Smooth muscle cell (in vitro differentiated cells): Measurements from ENCODE around the gene PMPCA. TPM values are rescaled to one million over a fixed set of nuclear protein-coding genes. Genes with fewer than 3 reads are reported as not detected.

Source experiments
- DNase-seq: peaks from one replicate; lab custom pipeline; 2025; ENCODE audit not compliant: unreplicated experiment; lab: John Stamatoyannopoulos, UW
- H2AFZ ChIP-seq: fragments of 200-600 bp; sonication (generic); 2 replicates; pipeline ENCODE4 v1.6.0; 2016; ENCODE audit warnings: antibody characterized with exemption, low read depth, mild to moderate bottlenecking
- H3F3A ChIP-seq: fragments of 200-600 bp; sonication (generic); 2 replicates; pipeline ENCODE4 v1.6.0; 2017; ENCODE audit warnings: antibody characterized with exemption, low read depth
- H3K27ac ChIP-seq: fragments of 200-600 bp; sonication (generic); 2 replicates; pipeline ENCODE4 v1.5.1; 2016; ENCODE audit warnings: low read depth, mild to moderate bottlenecking
- H3K27me3 ChIP-seq: fragments of 200-600 bp; sonication (generic); 2 replicates; pipeline ENCODE4 v1.6.1; 2016; ENCODE audit warnings: low read depth, mild to moderate bottlenecking
- H3K36me3 ChIP-seq: fragments of 200-600 bp; sonication (generic); 2 replicates; pipeline ENCODE4 v1.5.1; 2016; ENCODE audit warnings: low read depth
- H3K4me1 ChIP-seq: fragments of 200-600 bp; sonication (generic); 2 replicates; pipeline ENCODE4 v1.5.1; 2016; ENCODE audit warnings: low read depth
- H3K4me2 ChIP-seq: fragments of 200-600 bp; sonication (generic); 2 replicates; pipeline ENCODE4 v1.6.0; 2016; ENCODE audit warnings: mild to moderate bottlenecking
- H3K4me3 ChIP-seq: fragments of 200-600 bp; sonication (generic); 2 replicates; pipeline ENCODE4 v1.5.1; 2016; ENCODE audit warnings: mild to moderate bottlenecking
- H3K79me2 ChIP-seq: fragments of 200-600 bp; sonication (generic); 2 replicates; pipeline ENCODE4 v1.6.0; 2016; ENCODE audit warnings: low read depth, mild to moderate bottlenecking
- H3K9ac ChIP-seq: fragments of 200-600 bp; sonication (generic); 2 replicates; pipeline ENCODE4 v1.6.0; 2016; ENCODE audit warnings: low read depth
- H3K9me3 ChIP-seq: fragments of 200-600 bp; sonication (generic); replicated peaks from 2 replicates; pipeline ENCODE4 v1.5.1; 2016; ENCODE audit warnings: low read depth
- H4K20me1 ChIP-seq: fragments of 200-600 bp; sonication (generic); 2 replicates; pipeline ENCODE4 v1.6.0; 2016; ENCODE audit warnings: low read depth
- WGBS: methylation state at CpG from one replicate; pipeline ENCODE4 v1.1.7; 2016; ENCODE audit warnings: low lambda C conversion rate; 5-methylcytosine and 5-hydroxymethylcytosine counted together
- polyA plus RNA-seq: library from polyadenylated mRNA; unstranded; fragments of >200 nt; fragmentation: Nextera tagmentation; extraction: Ambion mirVana; gene quantifications from 2 replicates; pipeline ENCODE4 v1.2.1, GENCODE V29; 2016
- total RNA-seq: library from RNA; depleted of rRNA; stranded (reverse); fragments of >200 nt; gene quantifications from 2 replicates; pipeline ENCODE4 v1.2.3, GENCODE V29; 2014
- TF ChIP-seq, protein P1 (sequence below): fragments of 200-600 bp; sonication (generic); IDR thresholded peaks from 2 replicates; pipeline ENCODE4 v1.5.1; 2017; ENCODE audit warnings: borderline replicate concordance, mild to moderate bottlenecking, antibody characterized with exemption; ENCODE audit not compliant: insufficient read depth, poor library complexity, severe bottlenecking

The PMPCA gene
- total and polyA plus RNA-seq, 2 experiments from 2014 or later, result 39.8 to 73.0 TPM

DNA sequence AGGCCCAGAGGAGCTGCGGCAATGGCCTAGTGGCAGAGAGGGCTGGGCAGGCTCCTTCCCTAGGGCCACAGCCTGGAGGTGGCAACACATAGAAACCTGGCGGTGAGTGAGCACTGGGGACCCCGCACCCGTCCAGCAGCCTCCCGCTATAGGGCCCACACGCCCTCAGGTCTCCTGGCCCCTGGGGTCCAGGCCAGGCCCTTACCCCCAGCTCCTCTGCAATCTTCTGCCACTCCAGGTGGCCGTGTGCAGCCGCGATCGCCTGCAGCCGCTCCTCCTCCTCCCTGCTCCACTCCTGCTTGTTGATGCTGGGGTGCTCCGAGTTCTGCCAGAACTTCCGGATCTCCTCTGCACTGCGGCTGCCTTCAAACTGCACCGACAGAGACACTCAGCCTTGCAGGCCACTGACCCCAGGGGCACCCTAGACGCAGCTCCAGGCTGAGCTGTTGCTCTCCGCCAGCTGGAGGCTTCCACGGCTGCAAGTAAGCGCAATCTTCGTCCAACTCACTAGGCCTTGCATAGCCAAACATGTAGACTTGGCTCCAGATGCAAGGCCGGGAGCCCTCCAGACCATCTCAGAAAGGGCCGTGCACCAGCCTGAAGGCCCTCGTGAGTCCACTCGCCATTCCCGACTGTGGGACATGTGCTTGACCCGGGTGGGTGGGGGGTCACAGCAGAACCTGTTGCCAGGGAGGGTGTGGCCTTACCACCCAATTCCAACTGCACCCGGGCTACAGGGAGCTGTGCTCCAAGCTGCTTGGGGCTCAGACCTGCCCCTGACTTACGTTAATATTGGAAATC, 18.5 kb upstream of the PMPCA start:
- peaks cover 3% of the 10 kb centered on the region for H3K36me3 ChIP-seq
- H3K4me1 ChIP-seq, result no peaks in the 10 kb centered on the region
- no peak overlapping the region for H3K27ac ChIP-seq
- WGBS, result 97% methylated on average over 28 of the region's 28 CpGs
- H2AFZ ChIP-seq, result no peak overlapping the region
- DNase-seq, result no peak
- H3K9ac ChIP-seq, result no peak overlapping the region
- H3F3A ChIP-seq, result no peaks in the 10 kb centered on the region
- TF ChIP-seq, protein P1, sequence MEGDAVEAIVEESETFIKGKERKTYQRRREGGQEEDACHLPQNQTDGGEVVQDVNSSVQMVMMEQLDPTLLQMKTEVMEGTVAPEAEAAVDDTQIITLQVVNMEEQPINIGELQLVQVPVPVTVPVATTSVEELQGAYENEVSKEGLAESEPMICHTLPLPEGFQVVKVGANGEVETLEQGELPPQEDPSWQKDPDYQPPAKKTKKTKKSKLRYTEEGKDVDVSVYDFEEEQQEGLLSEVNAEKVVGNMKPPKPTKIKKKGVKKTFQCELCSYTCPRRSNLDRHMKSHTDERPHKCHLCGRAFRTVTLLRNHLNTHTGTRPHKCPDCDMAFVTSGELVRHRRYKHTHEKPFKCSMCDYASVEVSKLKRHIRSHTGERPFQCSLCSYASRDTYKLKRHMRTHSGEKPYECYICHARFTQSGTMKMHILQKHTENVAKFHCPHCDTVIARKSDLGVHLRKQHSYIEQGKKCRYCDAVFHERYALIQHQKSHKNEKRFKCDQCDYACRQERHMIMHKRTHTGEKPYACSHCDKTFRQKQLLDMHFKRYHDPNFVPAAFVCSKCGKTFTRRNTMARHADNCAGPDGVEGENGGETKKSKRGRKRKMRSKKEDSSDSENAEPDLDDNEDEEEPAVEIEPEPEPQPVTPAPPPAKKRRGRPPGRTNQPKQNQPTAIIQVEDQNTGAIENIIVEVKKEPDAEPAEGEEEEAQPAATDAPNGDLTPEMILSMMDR, result no peak
- H3K9me3 ChIP-seq, result no peaks in the 10 kb centered on the region
- no peak overlapping the region for H3K4me3 ChIP-seq
- no peaks in the 10 kb centered on the region for H3K27me3 ChIP-seq
- H3K4me2 ChIP-seq, result no peak overlapping the region
- H4K20me1 ChIP-seq, result peaks cover 5% of the 10 kb centered on the region
- no peaks in the 10 kb centered on the region for H3K79me2 ChIP-seq

DNA sequence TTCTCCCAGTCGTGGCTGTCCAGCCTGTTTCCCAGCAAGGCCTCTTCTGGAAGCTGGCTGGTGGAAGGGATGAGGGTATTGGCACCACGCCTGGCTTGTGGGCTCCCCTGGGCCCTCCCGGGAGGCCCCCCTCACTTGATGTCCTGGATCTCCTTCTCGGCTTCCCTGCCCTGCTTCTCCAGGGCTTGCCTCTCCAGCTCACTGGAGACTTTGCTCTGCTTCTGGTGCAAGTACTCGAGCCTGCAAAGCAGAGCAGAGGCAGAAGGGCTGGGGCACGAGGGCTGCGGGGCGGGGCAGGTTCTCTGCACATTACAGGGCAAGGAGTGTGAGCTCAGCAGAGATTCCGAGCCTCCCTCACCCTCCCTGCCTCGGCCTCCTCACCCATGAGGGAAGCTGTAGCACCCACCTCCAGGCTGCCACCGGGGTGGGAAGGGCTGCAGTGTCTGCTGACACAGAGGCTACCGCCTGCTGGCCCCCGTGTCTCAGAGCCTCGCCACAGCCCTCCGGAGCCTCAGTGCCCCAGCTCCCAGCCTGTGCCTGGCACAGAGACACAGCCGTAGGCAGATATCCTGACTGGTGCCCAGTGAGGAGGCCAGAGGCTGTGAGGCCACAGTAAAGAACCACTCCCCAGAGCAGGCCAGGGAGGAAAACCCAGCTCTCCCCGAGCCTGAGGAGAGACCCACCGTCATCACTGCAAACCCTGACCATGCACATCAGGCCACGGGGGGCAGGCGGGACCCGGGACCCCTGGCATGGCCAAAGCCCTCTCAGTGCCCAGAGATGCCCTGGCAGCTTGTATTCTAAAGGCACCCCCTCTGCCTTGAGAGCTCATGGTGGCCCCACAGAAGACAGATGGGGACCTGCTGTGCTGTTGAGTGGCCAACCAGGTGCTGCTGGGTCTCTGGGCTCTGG, 17.7 kb upstream of the PMPCA start:
- Histone ChIP-seq H3K4me3 (no peak overlapping the region), H3K79me2 (no peaks in the 10 kb centered on the region), H3K4me2 (no peak overlapping the region), H3K4me1 (no peaks in the 10 kb centered on the region), H3K36me3 (peaks cover 3% of the 10 kb centered on the region), H2AFZ (no peak overlapping the region), H4K20me1 (peaks cover 5% of the 10 kb centered on the region), H3F3A (no peaks in the 10 kb centered on the region), H3K27me3 (no peaks in the 10 kb centered on the region), H3K27ac (no peak overlapping the region), H3K9me3 (no peaks in the 10 kb centered on the region), H3K9ac (no peak overlapping the region)
- 97% methylated on average over 20 of the region's 21 CpGs for WGBS
- TF ChIP-seq, protein P1, result no peak
- no peak for DNase-seq

DNA sequence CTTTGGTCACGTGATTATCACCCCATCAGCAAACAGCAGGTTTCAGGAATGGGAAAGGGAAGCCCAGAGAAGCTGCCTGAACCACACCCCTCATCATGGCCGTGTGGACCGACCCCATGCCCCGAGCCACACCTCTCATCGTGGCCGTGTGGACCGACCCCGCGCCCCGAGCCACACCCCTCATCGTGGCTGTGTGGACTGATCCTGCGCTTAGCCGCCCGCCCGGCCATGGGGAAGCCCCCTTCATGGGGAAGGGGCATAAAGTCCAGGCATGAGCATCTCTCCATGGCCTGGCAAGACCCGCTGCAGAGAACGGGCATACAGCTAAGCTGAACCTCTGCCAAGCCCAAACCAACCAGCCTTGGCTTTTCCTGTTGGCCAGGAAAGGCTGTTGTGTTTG, 16.9 kb upstream of the PMPCA start:
- Histone ChIP-seq H3K27me3 (no peaks in the 10 kb centered on the region), H4K20me1 (peaks cover 11% of the 10 kb centered on the region), H3K79me2 (peaks cover 6% of the 10 kb centered on the region), H3F3A (no peaks in the 10 kb centered on the region), H3K9me3 (no peaks in the 10 kb centered on the region), H3K4me2 (no peak overlapping the region), H3K4me3 (no peak overlapping the region), H3K36me3 (peaks cover 3% of the 10 kb centered on the region), H3K27ac (no peak overlapping the region), H3K9ac (no peak overlapping the region), H3K4me1 (no peaks in the 10 kb centered on the region), H2AFZ (no peak overlapping the region)
- 97% methylated on average over 17 of the region's 17 CpGs for WGBS
- TF ChIP-seq, protein P1, result no peak
- DNase-seq, result no peak
